Heart left ventricle (tissue), 16 donors: ENCODE results near the gene ZNF600. TPM values are rescaled to one million over a fixed set of nuclear protein-coding genes. Genes with fewer than 3 reads are reported as not detected.
"Not testable (repeated sequence)": the region's sequence is repeated elsewhere in the genome, so short reads cannot be mapped to it uniquely, and the experiment has no call there.

Source experiments
- ATAC-seq, 4 donors: fragments of 200-7000 bp; cut with Tn5 transposase; one replicate each; pipeline ENCODE4 v1.9.1; 2020 to 2022; ENCODE audit warnings: moderate library complexity in 4 of 4, mild to moderate bottlenecking in 3 of 4, moderate number of reproducible peaks in 1 of 4
- DNase-seq, 5 donors: peaks; one replicate each; pipeline ENCODE4 v3.0.0-alpha.2; 2020
- H3K27ac ChIP-seq, 12 donors: fragments of 200-600 bp; sonication (generic) in 4 of 12; one replicate each; pipeline versions ENCODE4 v1.5.0 to v1.8.0; 2016 to 2022; ENCODE audit warnings: mild to moderate bottlenecking in 2 of 12
- H3K27me3 ChIP-seq, 9 donors: fragments of 200-600 bp; sonication (generic) in 2 of 9; one replicate each; pipeline versions ENCODE4 v1.5.1 to v1.8.0; 2016 to 2022; ENCODE audit warnings: mild to moderate bottlenecking in 3 of 9
- H3K36me3 ChIP-seq, 9 donors: fragments of 200-600 bp; sonication (generic) in 2 of 9; one replicate each; pipeline versions ENCODE4 v1.5.0 to v1.8.0; 2018 to 2022; ENCODE audit warnings: mild to moderate bottlenecking in 2 of 9
- H3K4me1 ChIP-seq, 12 donors: fragments of 200-600 bp; sonication (generic) in 4 of 12; one replicate each; pipeline versions ENCODE4 v1.5.0 to v1.8.0; 2016 to 2022; ENCODE audit warnings: mild to moderate bottlenecking in 3 of 12
- H3K4me3 ChIP-seq, 12 donors: fragments of 200-600 bp; sonication (generic) in 4 of 12; one replicate each; pipeline versions ENCODE4 v1.5.0 to v1.8.0; 2017 to 2022; ENCODE audit warnings: mild to moderate bottlenecking in 9 of 12, moderate library complexity in 4 of 12
- H3K9me3 ChIP-seq, 12 donors: fragments of 200-600 bp; sonication (generic) in 4 of 12; one replicate each; pipeline versions ENCODE4 v1.5.0 to v1.8.0; 2016 to 2022; ENCODE audit warnings: mild to moderate bottlenecking in 1 of 12
- CTCF ChIP-seq, 12 donors: fragments of 200-600 bp; sonication (generic) in 4 of 12; IDR thresholded peaks; one replicate each; pipeline versions ENCODE4 v1.5.0 to v1.8.0; 2018 to 2022; ENCODE audit warnings: antibody characterized with exemption in 12 of 12, mild to moderate bottlenecking in 5 of 12
- POLR2A ChIP-seq, 2 donors: fragments of 450-650 bp; IDR thresholded peaks; one replicate each; pipeline ENCODE4 v1.6.1; 2017; ENCODE audit warnings: antibody characterized with exemption in 2 of 2, mild to moderate bottlenecking in 2 of 2, moderate library complexity in 2 of 2
- WGBS, 4 donors: extraction: QIAGEN DNeasy Blood & Tissue Kit in 2 of 4; methylation state at CpG; one replicate each; pipeline versions ENCODE4 v1.1.5 to v1.1.7; 2013 to 2018; 5-methylcytosine and 5-hydroxymethylcytosine counted together
- intact Hi-C, 10 donors: fragments of 100-400 bp; cut with DNase I; formaldehyde crosslinking; loops; one replicate each; pipeline versions ENCODE4 v1.11.1 to v1.14.2; 2022
- polyA plus RNA-seq, 2 donors: library from polyadenylated mRNA; stranded (reverse); fragments of 200-250 nt; gene quantifications; one replicate each; pipeline ENCODE4 v1.2.3, GENCODE V29; 2013
- total RNA-seq, 9 donors: library from RNA; depleted of rRNA in 2 of 9; stranded (reverse); fragments of >200 nt in 2 of 9; fragmentation: NEBNext Ultra II Directional in 3 of 9; extraction: Animal tissue kit (Norgen Biotek cat#: 25700) in 3 of 9; gene quantifications; one replicate each; pipeline versions ENCODE4 v1.1.0 to v1.2.4, GENCODE V29; 2016 to 2023
- donor health status: ischemic (EF 13 %, LVEDD 7.1; RV severe dilation, severe dysfunction).
- donor health status: healthy with polysubstance abuse.
- donor health status: DM: no; HTN: yes; CAD: no.
- donor health status: DM: no; HTN: no; CAD: no.
- donor health status: ischemic (EF 25% LVEDD 6.9; RV normal size, moderate dysfunction).
- donor health status: ischemic (EF 25% LVEDD 5.7; RV mildly dilated, moderate dysfunction).
- donor health status: healthy.
- donor health status: DM: yes; HTN: yes; CAD: no.
- donor health status: ischemic (EF 35%, LVEDD 5.7; RV mildly dilated, moderate dysfunction).
- donor health status: nonischemic (EF 11% LVEDD 7.7; RV severe dilation, severe dysfunction).
- donor health status: DM: yes; HTN: yes; CAD: no.
- donor health status: PGD.
- donor health status: ischemic (EF 29% LVEDD 5.4; RV normal size, mild dysfunction).
- donor health status: nonischemic (EF 23%, LVEDD 6.1; RV moderate dilation, normal function).

Gene ZNF600
- total and polyA plus RNA-seq, 11 donors = 1.2 to 4.1 (median 2.4) TPM

GRCh38 chr19:52725528-52725961 is 61.0 kb downstream of the ZNF600 start:
- Histone ChIP-seq H3K27me3 (no peaks in the 10 kb centered on the region), H3K9me3 (no peaks in the 10 kb centered on the region), H3K4me3 (no peak overlapping the region), H3K27ac (no peak overlapping the region), H3K36me3 (peaks cover 0 to 65% (median 50%) of the 10 kb centered on the region in 9 donors), H3K4me1 (no peaks in the 10 kb centered on the region)
- ATAC-seq (no peak), DNase-seq (no peak)
- WGBS, 4 donors = 94 to 96% (median 95%) methylated on average over 24 of the region's 24 CpGs
- no peak for TF ChIP-seq CTCF (IDR thresholded peaks at IDR 0.05)
- no peak for TF ChIP-seq POLR2A (IDR thresholded peaks at IDR 0.05)
- intact Hi-C loops = no loop called here

GRCh38 chr19:52724701-52725514 is 61.7 kb downstream of the ZNF600 start:
- no peaks in the 10 kb centered on the region for H3K9me3 ChIP-seq
- intact Hi-C loops = no loop called here
- TF ChIP-seq CTCF (IDR thresholded peaks at IDR 0.05) (no peak), POLR2A (IDR thresholded peaks at IDR 0.05) (no peak)
- no peaks in the 10 kb centered on the region for H3K27me3 ChIP-seq
- no peak for DNase-seq
- WGBS, 4 donors = 89 to 91% (median 90%) methylated on average over 15 to 23 of the region's 23 CpGs
- H3K4me3 ChIP-seq = no peak overlapping the region
- no peaks in the 10 kb centered on the region for H3K4me1 ChIP-seq
- ATAC-seq = no peak
- no peak overlapping the region for H3K27ac ChIP-seq
- peaks cover 0 to 65% (median 50%) of the 10 kb centered on the region in 9 donors for H3K36me3 ChIP-seq

- H3K27ac ChIP-seq, H3K27me3 ChIP-seq, H3K4me1 ChIP-seq, H3K4me3 ChIP-seq, H3K9me3 ChIP-seq, intact Hi-C loops, ATAC-seq, DNase-seq: not testable (repeated sequence)
- WGBS, 4 donors = 59 to 67% (median 61%) methylated on average over 9 of the region's 9 CpGs
- peaks cover 0 to 63% (median 49%) of the 10 kb centered on the region in 9 donors for H3K36me3 ChIP-seq
Observed at GRCh38 chr19:52723907-52724598, 62.5 kb downstream of the ZNF600 start.

GRCh38 chr19:52722062-52723003 is 64.3 kb downstream of the ZNF600 start:
- peaks cover 0 to 50% (median 32%) of the 10 kb centered on the region in 9 donors for H3K36me3 ChIP-seq
- no peak overlapping the region for H3K4me3 ChIP-seq
- DNase-seq (no peak), ATAC-seq (no peak)
- no peak overlapping the region for H3K27ac ChIP-seq
- intact Hi-C loops = no loop called here
- no peaks in the 10 kb centered on the region for H3K27me3 ChIP-seq
- H3K4me1 ChIP-seq = no peaks in the 10 kb centered on the region
- no peaks in the 10 kb centered on the region for H3K9me3 ChIP-seq
- TF ChIP-seq CTCF (IDR thresholded peaks at IDR 0.05) (no peak), POLR2A (IDR thresholded peaks at IDR 0.05) (no peak)
- WGBS, 4 donors = 92 to 95% (median 94%) methylated on average over 7 of the region's 7 CpGs

GRCh38 chr19:52720541-52720940 is 66.0 kb downstream of the ZNF600 start:
- H3K4me3 ChIP-seq, H3K27me3 ChIP-seq, intact Hi-C loops, ATAC-seq, DNase-seq, H3K9me3 ChIP-seq, H3K4me1 ChIP-seq, H3K27ac ChIP-seq: not testable (repeated sequence)
- peaks cover 0 to 35% (median 18%) of the 10 kb centered on the region in 9 donors for H3K36me3 ChIP-seq
- 93 to 98% (median 96%) methylated on average over 5 to 21 of the region's 21 CpGs for WGBS, 4 donors
